SK-N-SH treated with all-trans-retinoic acid at 6 μM for 48 hours (cell line): ENCODE results near the gene KCNJ18.
"Not testable (repeated sequence)": the region's sequence is repeated elsewhere in the genome, so short reads cannot be mapped to it uniquely, and the experiment has no call there.

ENCODE experiments used
- ATAC-seq: fragments of 200-7000 bp; cut with Tn5 transposase; 3 replicates; pipeline ENCODE4 v1.9.1; 2020; ENCODE audit warnings: mild to moderate bottlenecking, moderate library complexity
- ARNTL ChIP-seq: fragments of 450-650 bp; formaldehyde crosslinking; IDR thresholded peaks from 2 replicates; pipeline ENCODE4 v1.5.0; 2020; ENCODE audit warnings: low read depth, mild to moderate bottlenecking, moderate library complexity, borderline replicate concordance
- BACH2 ChIP-seq: fragments of 250-450 bp; sonication (Bioruptor Pico); IDR thresholded peaks from 2 replicates; pipeline ENCODE4 v1.9.0; 2021; ENCODE audit warnings: mild to moderate bottlenecking, borderline replicate concordance
- CREB5 ChIP-seq: fragments of 250-450 bp; sonication (Bioruptor Pico); IDR thresholded peaks from 2 replicates; pipeline ENCODE4 v1.5.1; 2020; ENCODE audit warnings: low read depth, mild to moderate bottlenecking, moderate library complexity
- CSDC2 ChIP-seq: fragments of 250-450 bp; sonication (Bioruptor Pico); IDR thresholded peaks from 2 replicates; pipeline ENCODE4 v1.5.0; 2020; ENCODE audit warnings: mild to moderate bottlenecking, moderate library complexity
- ESRRG ChIP-seq: fragments of 250-450 bp; sonication (Bioruptor Pico); IDR thresholded peaks from 2 replicates; pipeline ENCODE4 v1.6.1; 2021; ENCODE audit warnings: mild to moderate bottlenecking
- GLIS3 ChIP-seq: fragments of 250-450 bp; sonication (Bioruptor Pico); IDR thresholded peaks from 2 replicates; pipeline ENCODE4 v1.5.0; 2020; ENCODE audit warnings: mild to moderate bottlenecking, moderate library complexity
- ISL1 ChIP-seq: fragments of 250-450 bp; sonication (Bioruptor Pico); IDR thresholded peaks from 2 replicates; pipeline ENCODE4 v2.1.2; 2022; ENCODE audit warnings: mild to moderate bottlenecking, moderate library complexity
- OSR1 ChIP-seq: fragments of 250-450 bp; sonication (Bioruptor Pico); IDR thresholded peaks from 2 replicates; pipeline ENCODE4 v1.8.0; 2022; ENCODE audit warnings: moderate library complexity, mild to moderate bottlenecking, inconsistent platforms
- PATZ1 ChIP-seq: fragments of 250-450 bp; sonication (Bioruptor Pico); IDR thresholded peaks from 2 replicates; pipeline ENCODE4 v1.8.0; 2020; ENCODE audit warnings: mild to moderate bottlenecking, moderate library complexity, borderline replicate concordance
- PPARA ChIP-seq: fragments of 250-450 bp; sonication (Bioruptor Pico); IDR thresholded peaks from 2 replicates; pipeline ENCODE4 v1.5.0; 2020; ENCODE audit warnings: mild to moderate bottlenecking, borderline replicate concordance
- RARB ChIP-seq: fragments of 250-450 bp; sonication (Bioruptor Pico); IDR thresholded peaks from 2 replicates; pipeline ENCODE4 v1.8.0; 2021; ENCODE audit warnings: mild to moderate bottlenecking, moderate library complexity
- SNAI2 ChIP-seq: fragments of 250-450 bp; sonication (Bioruptor Pico); IDR thresholded peaks from 2 replicates; pipeline ENCODE4 v1.5.0; 2020; ENCODE audit warnings: mild to moderate bottlenecking, moderate library complexity
- TCF4 ChIP-seq: fragments of 250-450 bp; sonication (Bioruptor Pico); IDR thresholded peaks from 2 replicates; pipeline ENCODE4 v1.8.0; 2021; ENCODE audit warnings: mild to moderate bottlenecking, moderate library complexity, borderline replicate concordance
- TOX ChIP-seq: fragments of 250-450 bp; sonication (Bioruptor Pico); IDR thresholded peaks from 2 replicates; pipeline ENCODE4 v1.8.0; 2021; ENCODE audit warnings: mild to moderate bottlenecking, moderate library complexity, borderline replicate concordance
- TSHZ2 ChIP-seq: fragments of 250-450 bp; sonication (Bioruptor Pico); IDR thresholded peaks from 2 replicates; pipeline ENCODE4 v1.5.0; 2020; ENCODE audit warnings: mild to moderate bottlenecking, moderate library complexity
- ZC3H10 ChIP-seq: fragments of 250-450 bp; sonication (Bioruptor Pico); IDR thresholded peaks from 2 replicates; pipeline ENCODE4 v1.5.1; 2021; ENCODE audit warnings: mild to moderate bottlenecking, moderate library complexity
- ZFP3 ChIP-seq: fragments of 250-450 bp; sonication (Bioruptor Pico); IDR thresholded peaks from 2 replicates; pipeline ENCODE4 v1.5.0; 2020; ENCODE audit warnings: mild to moderate bottlenecking, moderate library complexity
- ZFP30 ChIP-seq: fragments of 450-650 bp; formaldehyde crosslinking; IDR thresholded peaks from 2 replicates; pipeline ENCODE4 v1.5.0; 2022; ENCODE audit warnings: mild to moderate bottlenecking, moderate library complexity
- ZNF8 ChIP-seq: fragments of 450-650 bp; formaldehyde crosslinking; IDR thresholded peaks from 2 replicates; pipeline ENCODE4 v1.5.0; 2020; ENCODE audit warnings: mild to moderate bottlenecking, moderate library complexity

Gene KCNJ18

GRCh38 chr17:21678393-21679081 lies 13.8 kb upstream of the KCNJ18 start:
- TF ChIP-seq ARNTL (CRISPR knock-in tag), result no peak
- no peak for TF ChIP-seq PPARA (CRISPR knock-in tag)
- no peak for TF ChIP-seq ISL1 (CRISPR knock-in tag)
- no peak for TF ChIP-seq GLIS3 (CRISPR knock-in tag)
- TF ChIP-seq RARB, result no peak
- no peak for TF ChIP-seq CREB5
- no peak for TF ChIP-seq TSHZ2 (CRISPR knock-in tag)
- no peak for TF ChIP-seq PATZ1
- TF ChIP-seq ESRRG, result no peak
- peak; percentile 52 for ATAC-seq

GRCh38 chr17:21679256-21680146 lies 12.8 kb upstream of the KCNJ18 start:
- no peak for TF ChIP-seq TCF4 (CRISPR knock-in tag)
- no peak for TF ChIP-seq SNAI2 (CRISPR knock-in tag)
- TF ChIP-seq CREB5, result no peak
- no peak for TF ChIP-seq ZFP30 (CRISPR knock-in tag)
- TF ChIP-seq BACH2 (CRISPR knock-in tag), result no peak
- no peak for TF ChIP-seq ZC3H10
- no peak for TF ChIP-seq ZNF8 (CRISPR knock-in tag)
- TF ChIP-seq TOX (CRISPR knock-in tag), result no peak
- no peak for TF ChIP-seq ZFP3 (CRISPR knock-in tag)
- TF ChIP-seq OSR1, result no peak
- TF ChIP-seq CSDC2 (CRISPR knock-in tag), result no peak
- TF ChIP-seq RARB, result no peak
- TF ChIP-seq PATZ1, result no peak
- TF ChIP-seq ESRRG, result no peak
- no peak for ATAC-seq

- TF ChIP-seq ZC3H10, result no peak
- no peak for ATAC-seq
These were observed 12.0 kb upstream of the KCNJ18 start for GRCh38 chr17:21680366-21680765.

- ATAC-seq, result peak; percentile 53
These were observed 11.4 kb upstream of the KCNJ18 start for GRCh38 chr17:21680850-21681351.

GRCh38 chr17:21681576-21681975 lies 10.7 kb upstream of the KCNJ18 start:
- ATAC-seq, result not testable (repeated sequence)

GRCh38 chr17:21682130-21682529 lies 10.2 kb upstream of the KCNJ18 start:
- not testable (repeated sequence) for ATAC-seq

- ATAC-seq, result peak; percentile 50
These were observed 9.1 kb upstream of the KCNJ18 start for GRCh38 chr17:21683142-21683712.

- ATAC-seq, result not testable (repeated sequence)
These were observed 8.4 kb upstream of the KCNJ18 start for GRCh38 chr17:21683897-21684296.

GRCh38 chr17:21684384-21684783 lies 7.9 kb upstream of the KCNJ18 start:
- ATAC-seq, result not testable (repeated sequence)
